ENCODE results near the gene MICAL2.

Gene MICAL2

GRCh38 chr11:12276831-12277475, 166.6 kb downstream of the MICAL2 start:
- no peak for DNase-seq

DNA sequence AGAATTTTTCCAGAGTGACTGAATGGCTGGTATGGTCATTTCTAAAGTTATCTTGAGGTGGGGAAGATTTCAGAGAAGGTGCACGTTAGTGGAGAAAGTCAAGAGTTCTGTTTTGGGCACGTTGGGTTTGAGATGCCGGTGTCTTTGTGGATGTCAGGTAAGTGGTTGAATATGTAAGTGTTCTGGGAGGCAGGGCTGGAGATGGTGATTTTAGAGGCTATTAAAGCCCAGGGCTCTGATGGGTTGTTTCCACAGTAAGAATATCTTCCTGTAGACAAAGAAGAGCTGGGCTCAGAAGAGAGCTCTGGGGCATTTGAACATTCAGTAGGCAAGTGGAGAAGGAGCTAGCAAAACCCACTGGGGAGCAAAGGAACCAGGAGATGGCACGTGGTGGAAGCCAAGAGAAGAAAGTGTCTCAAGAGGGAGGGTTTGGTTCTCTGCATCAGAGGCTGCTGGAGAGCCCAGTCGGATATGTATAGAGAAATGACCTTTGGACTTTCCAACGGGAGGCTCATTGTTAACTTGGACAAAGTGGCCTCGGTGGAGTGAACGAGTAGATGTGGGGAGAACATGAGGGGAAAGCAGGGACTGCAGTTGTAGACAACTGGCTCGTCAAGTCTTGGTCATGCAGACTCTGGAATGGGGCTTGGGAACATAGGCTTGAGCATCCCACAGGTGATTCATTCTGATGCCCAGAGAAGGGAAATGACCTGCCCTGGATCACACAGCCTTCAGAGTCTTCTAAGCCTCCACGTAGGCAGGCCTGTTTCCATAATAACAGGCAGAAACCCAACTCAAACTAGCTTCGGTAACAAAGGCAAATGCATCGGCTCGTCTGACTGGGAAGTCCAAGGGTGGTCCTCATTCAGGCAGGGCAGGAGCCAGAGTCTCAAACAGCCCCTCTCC, 168.6 kb downstream of the MICAL2 start:
- no peak for DNase-seq

GRCh38 chr11:12279672-12280108, 169.3 kb downstream of the MICAL2 start:
- DNase-seq: no peak

DNA sequence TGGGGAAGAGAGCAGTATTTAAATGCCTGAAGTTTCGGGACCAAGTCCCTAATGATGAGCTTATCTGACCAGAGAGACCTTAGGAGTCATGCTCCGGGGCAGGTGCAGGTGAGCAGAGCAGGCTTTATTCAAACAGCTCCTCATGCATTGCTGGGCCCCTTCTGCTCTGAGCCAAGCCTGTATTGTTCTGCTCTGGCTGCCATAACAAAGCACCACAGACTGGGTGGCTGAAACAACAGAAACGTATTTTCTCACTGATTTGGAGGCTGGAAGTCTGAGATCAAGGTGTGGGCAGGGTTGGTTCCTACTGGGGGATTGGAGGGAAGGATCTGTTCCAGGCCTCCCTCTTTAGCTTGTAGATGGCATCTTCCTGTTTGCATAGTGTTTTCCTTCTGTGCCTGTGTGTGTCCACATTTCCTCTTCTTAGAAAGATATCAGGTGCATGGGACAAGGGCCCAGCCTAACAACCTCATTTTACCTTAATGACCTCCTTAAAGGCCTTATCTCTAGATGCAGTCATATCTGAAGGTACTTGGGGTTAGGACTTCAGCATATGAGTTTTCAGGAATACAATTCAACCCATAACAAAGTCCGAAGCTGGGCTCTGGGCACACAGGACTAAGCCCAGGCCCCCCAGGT, 169.9 kb downstream of the MICAL2 start:
- DNase-seq: peak; percentile 79

DNA sequence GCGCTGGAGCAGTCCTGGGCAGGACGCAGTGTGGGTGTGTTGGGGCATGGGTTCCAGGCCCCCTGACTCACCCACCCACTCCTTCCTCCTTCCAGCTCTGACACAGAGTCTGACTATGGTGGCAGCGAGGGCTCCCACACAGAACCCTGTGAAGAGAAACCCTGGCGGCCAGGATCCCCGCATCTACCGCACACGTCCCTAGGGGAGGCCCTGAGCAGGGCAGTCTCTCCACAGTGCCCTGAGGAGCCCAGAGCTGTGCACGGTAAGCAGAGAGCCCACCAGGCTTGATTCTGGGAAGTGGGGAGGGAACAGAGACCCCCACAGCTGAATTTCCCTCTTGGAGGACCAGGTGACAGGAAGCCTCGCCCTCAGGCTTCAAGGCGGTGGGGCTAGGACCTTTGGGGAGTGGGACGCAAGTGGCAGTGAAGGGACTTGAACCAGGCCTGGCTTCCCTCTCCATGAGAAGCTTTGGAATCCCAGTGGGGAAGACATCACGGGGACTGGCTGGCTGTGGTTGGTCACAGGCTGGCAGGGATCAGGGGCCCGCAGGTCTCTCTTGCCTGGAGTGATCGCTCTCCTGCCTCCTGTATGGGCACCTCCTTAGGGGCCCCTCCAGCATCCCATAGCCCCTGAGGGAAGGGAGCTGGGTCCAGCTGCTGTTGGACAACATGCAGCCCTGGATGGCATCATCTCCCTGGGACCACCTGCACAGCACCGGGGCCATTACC, 170.6 kb downstream of the MICAL2 start:
- DNase-seq: no peak

- DNase-seq: peak; percentile 70
Measured at GRCh38 chr11:12281571-12282478, 171.4 kb downstream of the MICAL2 start.

DNA sequence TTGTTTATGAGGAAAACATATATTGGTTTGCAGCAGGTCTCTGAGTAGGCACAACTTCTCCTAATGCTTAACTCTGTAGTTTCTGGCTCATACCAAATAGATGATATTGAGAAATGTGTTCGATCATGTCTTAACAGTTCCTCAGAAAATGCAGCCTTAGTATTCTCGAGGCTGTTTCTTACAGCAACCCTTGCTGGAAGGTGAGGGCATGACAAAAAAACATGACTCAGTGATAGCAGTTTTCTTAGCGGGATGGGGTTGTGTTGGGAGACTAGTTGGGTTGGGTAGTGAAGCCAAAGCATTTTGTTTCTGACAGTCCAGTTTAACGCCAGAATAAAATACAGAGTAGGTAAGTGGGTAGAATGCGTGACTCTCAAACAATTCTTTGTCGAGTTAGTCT, 172.3 kb downstream of the MICAL2 start:
- no peak for DNase-seq

DNA sequence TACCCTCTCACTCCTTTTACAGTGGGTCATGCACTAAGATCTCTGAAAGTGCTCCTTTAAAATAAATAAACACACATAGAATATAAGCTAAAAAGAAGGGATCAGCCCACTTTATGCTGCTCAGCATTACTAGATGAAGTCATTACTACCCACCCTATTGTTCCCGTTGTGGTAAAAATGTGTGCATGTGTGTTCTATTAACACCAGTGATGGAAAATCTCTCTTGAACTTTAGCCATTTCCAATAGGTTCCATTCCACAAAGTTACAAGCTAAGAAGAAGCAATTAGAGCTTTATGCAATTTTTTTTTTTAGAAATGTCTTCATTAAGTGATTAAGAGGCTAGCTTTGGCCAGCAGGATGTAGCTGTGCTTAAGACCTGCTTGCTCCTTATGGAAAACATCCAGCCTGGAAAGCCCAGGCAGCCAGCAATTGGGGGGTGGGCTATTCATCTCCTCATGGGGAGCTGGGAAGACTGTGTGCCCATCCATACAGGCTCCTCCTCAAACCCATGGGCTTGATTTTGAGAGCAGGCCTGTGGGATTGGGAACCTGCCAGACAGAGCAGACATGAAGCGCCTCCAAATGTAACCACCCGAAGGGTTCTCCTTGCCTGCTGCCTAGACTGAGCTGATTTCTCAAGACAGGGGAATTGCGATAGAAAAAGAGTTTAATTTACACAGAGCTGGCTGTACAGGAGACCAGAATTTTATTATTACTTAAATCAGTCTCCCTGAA, 174.1 kb downstream of the MICAL2 start:
- DNase-seq: no peak

DNA sequence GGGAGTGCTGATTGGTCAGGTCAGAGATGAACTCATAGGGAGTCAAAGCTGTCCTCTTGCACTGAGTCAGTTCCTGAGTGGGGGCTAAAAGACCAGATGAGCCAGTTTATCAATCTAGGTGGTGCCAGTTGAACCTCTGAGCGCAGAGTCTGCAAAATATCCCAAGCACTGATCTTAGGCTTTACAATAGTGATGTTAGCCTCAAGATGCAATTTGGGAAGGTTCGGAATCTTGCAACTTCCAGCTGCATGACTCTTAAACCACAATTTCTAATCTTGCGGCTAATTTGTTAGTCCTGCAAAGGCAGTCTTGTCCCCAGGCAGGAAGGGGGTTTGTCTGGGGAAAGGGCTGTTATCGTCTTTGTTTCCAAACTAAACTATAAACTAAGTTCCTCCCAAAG, 174.7 kb downstream of the MICAL2 start:
- DNase-seq: no peak

DNA sequence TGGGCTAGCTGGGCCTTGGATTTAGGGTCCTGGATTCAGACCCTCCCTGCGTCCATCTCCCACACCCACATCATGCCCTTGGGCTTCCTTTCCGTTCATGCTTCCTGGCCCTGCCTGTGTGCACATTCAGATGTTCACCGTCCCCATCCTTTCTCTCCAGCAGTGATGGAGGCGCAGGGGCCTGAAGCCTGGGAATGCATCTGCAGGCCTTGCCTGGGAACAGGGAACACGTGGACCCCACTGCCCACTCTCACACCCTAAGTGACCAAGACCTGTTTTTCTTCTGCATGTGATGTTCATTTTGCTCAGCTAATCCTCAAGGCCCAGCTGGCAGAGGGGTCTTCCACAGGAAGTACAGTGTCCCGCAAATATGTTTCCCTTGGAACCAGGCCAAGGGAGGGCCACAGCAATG, 175.4 kb downstream of the MICAL2 start:
- no peak for DNase-seq

DNA sequence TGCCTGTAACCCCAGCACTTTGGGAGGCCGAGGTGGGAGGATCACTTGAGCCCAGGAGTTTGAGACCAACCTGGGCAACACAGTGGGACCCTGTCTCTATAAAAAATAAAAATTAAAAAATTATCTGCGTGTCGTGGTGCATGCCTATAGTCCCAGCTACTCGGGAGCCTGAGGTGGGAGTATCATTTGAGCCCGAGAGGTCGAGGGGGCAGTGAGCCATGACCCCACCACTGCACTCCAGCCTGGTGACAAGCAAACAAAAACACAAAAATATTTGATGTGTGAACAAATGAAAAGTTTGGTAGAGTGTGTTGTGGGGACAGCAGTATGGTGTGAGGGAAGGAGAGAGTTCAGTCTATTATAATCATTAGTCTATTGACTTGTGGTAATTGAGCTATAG, 176.2 kb downstream of the MICAL2 start:
- no peak for DNase-seq

- no peak for DNase-seq
Measured at GRCh38 chr11:12287009-12287373, 176.6 kb downstream of the MICAL2 start.

DNA sequence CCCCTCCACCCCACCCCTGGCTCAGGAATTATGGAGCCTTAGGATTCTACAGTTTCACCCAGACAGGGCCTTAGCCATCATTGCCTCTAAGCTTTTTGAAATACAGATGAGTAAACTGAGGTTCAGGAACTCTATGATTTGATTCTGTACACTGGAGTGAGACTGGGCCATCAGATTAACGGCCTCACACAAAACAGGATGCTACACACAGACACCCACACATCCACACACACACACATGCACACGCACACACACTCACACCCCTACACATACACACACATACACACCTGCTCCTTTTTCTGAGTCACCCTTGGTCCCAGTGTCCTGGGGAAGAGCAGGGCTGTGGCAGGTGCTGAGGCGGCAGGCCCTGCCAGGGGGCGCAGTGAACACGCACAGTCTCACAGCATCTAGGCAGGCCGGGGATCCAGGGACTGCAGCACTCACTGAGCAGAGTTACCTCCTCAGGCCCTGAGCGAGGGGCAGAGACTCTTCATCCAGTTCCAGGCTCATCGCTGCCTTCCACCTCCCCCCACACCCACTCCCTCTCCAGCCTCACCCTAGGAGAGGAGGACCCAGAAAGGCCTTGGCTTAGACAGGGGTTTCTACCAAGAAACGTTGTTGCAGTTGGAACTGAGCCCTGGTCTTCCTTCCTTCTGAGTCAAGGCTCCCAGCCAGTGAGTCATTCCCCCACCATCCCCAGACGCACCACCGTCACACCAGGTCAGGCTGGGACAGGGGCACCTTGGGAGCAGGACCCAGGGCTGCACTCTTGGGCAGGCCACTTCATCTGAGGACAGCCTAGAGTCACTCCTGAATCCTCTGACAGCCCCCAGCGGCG, 177.2 kb downstream of the MICAL2 start:
- no peak for DNase-seq

GRCh38 chr11:12288212-12288930, 178.0 kb downstream of the MICAL2 start:
- DNase-seq: peak; percentile 86

DNA sequence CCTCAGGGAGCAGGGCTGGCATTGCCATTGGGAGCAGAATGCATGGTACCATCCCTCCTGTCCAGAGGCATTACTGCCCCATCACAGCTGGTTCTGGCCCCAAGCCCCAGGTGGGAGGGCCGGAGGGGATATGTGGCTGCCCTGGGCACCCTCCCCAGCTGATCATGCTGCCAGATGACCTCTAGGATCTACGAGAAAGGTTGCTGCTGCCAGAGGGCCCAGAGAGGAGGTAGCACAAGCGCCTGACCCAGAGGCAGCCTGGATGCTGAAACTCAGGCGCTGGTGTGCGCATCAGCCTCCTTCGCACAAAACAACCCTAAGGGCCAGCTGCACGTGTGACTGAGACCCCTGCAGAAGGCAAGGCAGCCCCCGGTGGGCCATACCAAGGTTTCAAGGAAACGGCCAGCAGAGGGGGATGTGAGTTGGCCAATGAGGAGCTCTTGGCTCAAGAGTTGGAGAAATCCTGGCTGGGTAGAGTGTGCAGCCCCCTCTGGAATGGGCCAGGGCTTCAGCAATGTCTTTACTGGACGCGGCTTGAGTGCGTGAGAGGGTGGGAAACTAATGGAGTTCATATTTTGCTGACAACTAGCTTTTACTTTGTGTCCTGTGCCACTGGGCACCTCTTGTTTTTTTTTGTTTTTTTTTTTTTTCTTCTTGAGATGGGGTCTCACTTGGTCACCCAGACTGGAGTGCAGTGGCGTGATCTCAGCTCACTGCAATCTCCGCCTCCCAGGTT, 178.7 kb downstream of the MICAL2 start:
- no peak for DNase-seq

- no peak for DNase-seq
Measured at GRCh38 chr11:12289667-12290476, 179.5 kb downstream of the MICAL2 start.

DNA sequence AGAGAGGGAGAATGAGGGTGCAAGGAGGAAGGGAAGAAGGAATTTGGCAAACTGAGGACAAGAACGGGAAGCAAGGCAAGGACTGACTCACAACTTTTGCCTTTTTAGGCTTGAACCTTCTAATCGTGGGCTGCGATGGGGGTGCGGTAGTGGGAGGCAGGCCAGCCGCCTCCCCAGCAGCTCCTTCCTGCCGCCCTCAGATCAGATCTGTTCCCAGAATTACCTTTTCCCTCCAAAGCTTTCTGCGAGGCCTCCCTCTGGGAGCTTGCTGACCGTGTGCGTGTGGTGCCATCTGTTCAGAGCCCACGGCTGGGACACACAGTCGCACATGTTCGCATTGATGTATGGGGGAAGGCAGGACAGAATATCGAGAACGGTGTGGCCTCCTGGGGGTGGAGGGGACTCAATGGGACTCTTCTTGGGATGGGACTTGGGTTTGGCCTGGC, 180.1 kb downstream of the MICAL2 start:
- DNase-seq: no peak

GRCh38 chr11:12291313-12291712, 180.9 kb downstream of the MICAL2 start:
- peak; percentile 18 for DNase-seq

Measured in NCI-H2029 (cell line).